ENCODE data around the gene KIF22. TPM values are rescaled to one million over a fixed set of nuclear protein-coding genes. Genes with fewer than 3 reads are reported as not detected.

KIF22 gene
- total and polyA plus RNA-seq, 2 donors (not counting 1 experiment from before 2014, with no cell fraction given), result 12.3 to 17.7 TPM

GRCh38 chr16:29841631-29842030 lies 51.1 kb downstream of the KIF22 start:
- no peak overlapping the region for H2AFZ ChIP-seq (ENCODE audit: low read length)
- DNase-seq (ENCODE audit: low read depth in 2 of 2), result no peak

GRCh38 chr16:29842732-29843346 lies 52.3 kb downstream of the KIF22 start:
- Histone ChIP-seq H3K4me1 (ENCODE audit: control insufficient read depth, extremely low read depth, insufficient read depth, low read length) (no peaks in the 10 kb centered on the region), H3K36me3 (ENCODE audit: control insufficient read depth, insufficient read depth, low read length) (peaks cover 53% of the 10 kb centered on the region), H3K27me3 (ENCODE audit: control insufficient read depth, insufficient read depth, low read length) (no peaks in the 10 kb centered on the region), H3K79me2 (ENCODE audit: control insufficient read depth, insufficient read depth, low read length) (no peaks in the 10 kb centered on the region), H2AFZ (ENCODE audit: low read length) (no peak overlapping the region), H3K4me2 (ENCODE audit: extremely low read depth, insufficient read depth, low read length) (no peak overlapping the region), H4K20me1 (ENCODE audit: control insufficient read depth, extremely low read depth, insufficient read depth, low read length) (no peaks in the 10 kb centered on the region), H3K9ac (ENCODE audit: insufficient read depth, low read length) (no peak overlapping the region), H3K27ac (ENCODE audit: insufficient read depth, low read length) (no peak overlapping the region), H3K9me3 (ENCODE audit: control insufficient read depth, insufficient read depth, low read depth, low read length) (no peaks in the 10 kb centered on the region), H3K4me3 (replicated peaks in 1 of 4; ENCODE audit: control extremely low read depth in 1 of 4, insufficient read depth in 1 of 4, low read depth in 3 of 4, low read length in 4 of 4) (no peak overlapping the region)
- DNase-seq (ENCODE audit: low read depth in 2 of 2), result no peak
- TF ChIP-seq EZH2 (IDR thresholded peaks at IDR 0.05; ENCODE audit: low read length, missing control alignments) (no peak), CTCF (conservative IDR thresholded peaks at IDR 0.05 in 1 of 2, IDR thresholded peaks at IDR 0.05 in 1 of 2; ENCODE audit: low read depth in 1 of 2, low read length in 2 of 2) (no peak)

More at GRCh38 chr16:29841631-29842030, 51.1 kb downstream of the KIF22 start:
- no peaks in the 10 kb centered on the region for H3K27me3 ChIP-seq (ENCODE audit: control insufficient read depth, insufficient read depth, low read length)
- H3K79me2 ChIP-seq (ENCODE audit: control insufficient read depth, insufficient read depth, low read length), result no peaks in the 10 kb centered on the region
- no peaks in the 10 kb centered on the region for H4K20me1 ChIP-seq (ENCODE audit: control insufficient read depth, extremely low read depth, insufficient read depth, low read length)
- H3K9me3 ChIP-seq (ENCODE audit: control insufficient read depth, insufficient read depth, low read depth, low read length), result no peaks in the 10 kb centered on the region
- H3K4me1 ChIP-seq (ENCODE audit: control insufficient read depth, extremely low read depth, insufficient read depth, low read length), result no peaks in the 10 kb centered on the region
- H3K9ac ChIP-seq (ENCODE audit: insufficient read depth, low read length), result no peak overlapping the region
- TF ChIP-seq CTCF (conservative IDR thresholded peaks at IDR 0.05 in 1 of 2, IDR thresholded peaks at IDR 0.05 in 1 of 2; ENCODE audit: low read depth in 1 of 2, low read length in 2 of 2) (no peak), EZH2 (IDR thresholded peaks at IDR 0.05; ENCODE audit: low read length, missing control alignments) (no peak)
- no peak overlapping the region for H3K4me2 ChIP-seq (ENCODE audit: extremely low read depth, insufficient read depth, low read length)
- H3K36me3 ChIP-seq (ENCODE audit: control insufficient read depth, insufficient read depth, low read length), result peaks cover 54% of the 10 kb centered on the region
- H3K4me3 ChIP-seq (replicated peaks in 1 of 4; ENCODE audit: control extremely low read depth in 1 of 4, insufficient read depth in 1 of 4, low read depth in 3 of 4, low read length in 4 of 4), result no peak overlapping the region
- no peak overlapping the region for H3K27ac ChIP-seq (ENCODE audit: insufficient read depth, low read length)

- Histone ChIP-seq H3K9me3 (ENCODE audit: control insufficient read depth, insufficient read depth, low read depth, low read length) (no peaks in the 10 kb centered on the region), H3K36me3 (ENCODE audit: control insufficient read depth, insufficient read depth, low read length) (peaks cover 59% of the 10 kb centered on the region), H3K9ac (ENCODE audit: insufficient read depth, low read length) (no peak overlapping the region), H2AFZ (ENCODE audit: low read length) (no peak overlapping the region), H3K27ac (ENCODE audit: insufficient read depth, low read length) (no peak overlapping the region), H3K4me1 (ENCODE audit: control insufficient read depth, extremely low read depth, insufficient read depth, low read length) (no peaks in the 10 kb centered on the region), H3K27me3 (ENCODE audit: control insufficient read depth, insufficient read depth, low read length) (no peaks in the 10 kb centered on the region), H3K79me2 (ENCODE audit: control insufficient read depth, insufficient read depth, low read length) (no peaks in the 10 kb centered on the region), H3K4me3 (replicated peaks in 1 of 4; ENCODE audit: control extremely low read depth in 1 of 4, insufficient read depth in 1 of 4, low read depth in 3 of 4, low read length in 4 of 4) (no peak overlapping the region), H3K4me2 (ENCODE audit: extremely low read depth, insufficient read depth, low read length) (no peak overlapping the region), H4K20me1 (ENCODE audit: control insufficient read depth, extremely low read depth, insufficient read depth, low read length) (no peaks in the 10 kb centered on the region)
- no peak for DNase-seq (ENCODE audit: low read depth in 2 of 2)
- TF ChIP-seq EZH2 (IDR thresholded peaks at IDR 0.05; ENCODE audit: low read length, missing control alignments), result no peak
- TF ChIP-seq CTCF (conservative IDR thresholded peaks at IDR 0.05 in 1 of 2, IDR thresholded peaks at IDR 0.05 in 1 of 2; ENCODE audit: low read depth in 1 of 2, low read length in 2 of 2), result no peak
Measured at GRCh38 chr16:29843931-29844330, 53.4 kb downstream of the KIF22 start.

Measured in fibroblast of lung (primary cell).